Measurements from ENCODE around the gene VPS16. TPM values are rescaled to one million over a fixed set of nuclear protein-coding genes. Genes with fewer than 3 reads are reported as not detected.

Gene VPS16
- total RNA-seq (2016; rRNA removed; fragmentation: Illumina TruSeq; extraction: Trizol): 27.6 and 35.4 TPM in 2 replicates
- total RNA-seq (2016; cell fraction: cytosol; rRNA removed; fragmentation: Illumina TruSeq; extraction: Trizol; ENCODE audit: low read depth): 5.8 and 7.1 TPM in 2 replicates
- total RNA-seq (2016; cell fraction: insoluble cytoplasmic fraction; rRNA removed; fragmentation: Illumina TruSeq; extraction: Trizol): 28.5 and 36.0 TPM in 2 replicates
- total RNA-seq (2016; cell fraction: membrane; rRNA removed; fragmentation: Illumina TruSeq; extraction: Trizol): 7.1 and 7.2 TPM in 2 replicates
- 36.6 and 39.6 TPM in 2 replicates for total RNA-seq (2016; cell fraction: nucleus; rRNA removed; fragmentation: Illumina TruSeq; extraction: Trizol)
- polyA plus RNA-seq (2011; rRNA removed): 34.2 and 44.0 TPM in 2 replicates
- 21.5 and 23.3 TPM in 2 replicates for polyA plus RNA-seq (2011; cell fraction: cytosol; rRNA removed)
- polyA plus RNA-seq (2011; cell fraction: nucleus; rRNA removed): 216 and 253 TPM in 2 replicates
- polyA plus RNA-seq (2012): 26.0 and 31.8 TPM in 2 replicates
- polyA plus RNA-seq (2016; cell fraction: cytosol; fragmentation: Illumina TruSeq; extraction: Trizol; ENCODE audit: low read depth): 3.7 and 4.5 TPM in 2 replicates
- 22.7 and 23.3 TPM in 2 replicates for polyA plus RNA-seq (2016; cell fraction: insoluble cytoplasmic fraction; fragmentation: Illumina TruSeq; extraction: Trizol; ENCODE audit: low read depth)
- polyA plus RNA-seq (2016; cell fraction: membrane; fragmentation: Illumina TruSeq; extraction: Trizol; ENCODE audit: low read depth): 4.4 and 5.8 TPM in 2 replicates
- polyA plus RNA-seq (2016; cell fraction: nucleus; fragmentation: Illumina TruSeq; extraction: Trizol; ENCODE audit: insufficient read depth, low read depth): 85.0 and 94.6 TPM in 2 replicates
- polyA minus RNA-seq (2011; rRNA and poly(A)+ RNA removed; ENCODE audit: low replicate concordance): 26.6 and 68.4 TPM in 2 replicates
- 14.9 and 18.9 TPM in 2 replicates for polyA minus RNA-seq (2011; cell fraction: cytosol; rRNA and poly(A)+ RNA removed)
- 34.0 and 43.6 TPM in 2 replicates for polyA minus RNA-seq (2011; cell fraction: nucleus; rRNA and poly(A)+ RNA removed)
- Bru-seq, nascent RNA: percentile 56 among the genes with signal in this experiment
- BruChase-seq, experiment 1, labeled RNA remaining after a 6-hour chase: percentile 64 among the genes with signal in this experiment
- BruChase-seq, experiment 2, labeled RNA remaining after a 2-hour chase: percentile 56 among the genes with signal in this experiment
- long read RNA-seq, experiment 1, transcript VPS16-202 (24 exons, 2,750 nt): major isoform, 15 of 30 reads
- long read RNA-seq, experiment 1, partial matches to known transcripts: 7 of 30 reads
- long read RNA-seq, experiment 1, other reads (novel, unspliced or antisense): 7 of 30 reads
- long read RNA-seq, experiment 2, transcript VPS16-202 (24 exons, 2,750 nt): major isoform, 14 of 53 reads
- long read RNA-seq, experiment 2, partial matches to known transcripts: 11 of 53 reads
- long read RNA-seq, experiment 2, other reads (novel, unspliced or antisense): 25 of 53 reads

DNA sequence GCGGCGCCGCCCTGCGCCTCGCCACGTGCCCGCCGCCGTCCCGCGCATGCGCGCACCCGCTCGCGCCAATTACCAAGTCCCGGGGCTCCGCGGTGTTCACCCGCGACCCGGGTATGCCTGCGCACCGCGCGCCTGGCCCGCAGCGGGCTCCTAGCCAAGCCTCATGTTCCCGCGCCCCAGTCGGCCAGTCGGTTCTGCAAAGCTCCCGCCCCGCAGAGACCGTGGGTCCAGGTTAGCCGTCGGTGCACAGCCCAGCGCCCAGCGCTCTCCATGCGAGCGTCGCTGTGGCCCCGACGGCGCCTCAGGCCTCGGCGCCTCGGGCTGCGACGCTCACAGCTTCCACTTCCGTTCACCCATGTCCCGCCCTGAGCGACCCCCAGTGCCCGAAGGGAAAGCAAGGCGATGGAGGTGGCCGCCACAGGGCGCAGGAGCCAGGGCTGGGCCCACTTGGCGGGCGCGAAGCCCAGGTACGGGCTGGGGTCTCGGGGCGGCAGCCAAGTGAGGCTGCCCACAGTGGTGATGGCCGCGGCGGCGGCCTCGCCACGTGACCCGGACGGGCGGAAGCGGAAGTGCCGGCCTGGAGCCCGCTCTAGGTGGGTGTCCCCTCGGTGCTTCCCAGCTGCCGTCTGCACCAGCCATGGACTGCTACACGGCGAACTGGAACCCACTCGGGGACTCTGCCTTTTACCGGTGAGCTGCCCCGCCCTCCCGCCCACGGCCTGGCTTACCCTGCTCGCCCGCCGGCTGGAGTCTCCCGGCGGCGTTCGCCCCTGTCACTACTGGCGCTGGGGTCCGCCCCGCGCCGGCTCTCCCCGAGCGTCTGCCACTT lies at the start of gene VPS16, which contains the start of gene PCED1A:
Gene VPS16 (plus strand): TSS at position 608 of the 829 bp plus-strand sequence. CDS start 30 bp downstream, at position 638.
Gene PCED1A (minus strand): TSS at position 518 of the 829 bp plus-strand sequence. CDS start 743 bp downstream, outside the sequence.
- Histone ChIP-seq H3K4me1 (ENCODE audit: insufficient read depth, low read length) (peaks cover 37% of the 10 kb centered on the region), H3K79me2 (ENCODE audit: insufficient read depth, low read length) (peaks cover 8% of the 10 kb centered on the region), H3K9ac (ENCODE audit: insufficient read depth, low read depth, low read length) (peak within 1 kb of the TSS; percentile 88), H3K27ac (ENCODE audit: extremely low read length, insufficient read depth, low read length) (peak within 1 kb of the TSS; percentile 76), H3K27me3 (ENCODE audit: control insufficient read depth in 1 of 2, insufficient read depth in 2 of 2, low read length in 2 of 2) (no peaks in the 10 kb centered on the region; a peak in 1 of 5 replicates), H2AFZ (ENCODE audit: low read length) (peak within 1 kb of the TSS; percentile 92), H3K4me3 (replicated peaks in 1 of 3; ENCODE audit: insufficient read depth in 1 of 3, low read depth in 2 of 3, low read length in 3 of 3) (peak within 1 kb of the TSS; percentile 71 to 97 (median 74)), H3K36me3 (replicated peaks in 1 of 2; ENCODE audit: control insufficient read depth in 1 of 2, insufficient read depth in 2 of 2, low read length in 2 of 2) (peaks cover 4 to 11% of the 10 kb centered on the region in 2 experiments; a peak in 3 of 5 replicates), H4K20me1 (ENCODE audit: insufficient read depth, low read length) (no peaks in the 10 kb centered on the region), H3K9me3 (ENCODE audit: low read length) (no peaks in the 10 kb centered on the region), H3K4me2 (ENCODE audit: low read depth, low read length) (peak within 1 kb of the TSS; percentile 77)
- ATAC-seq: peak; percentile 99
- intact Hi-C loops (cut with micrococcal nuclease; ENCODE audit: unreplicated experiment): no loop called here
- DNase-seq (ENCODE audit: low spot score): peak; percentile 84
- POLR2A ChIA-PET: interaction anchor here (0.6 to 1.9 kb wide), 11 partner anchors 8 to 205 kb away, joined by 3 to 12 read pairs (median 4); partner anchors contain the start of genes MRPS26 and PTPRA
- in situ Hi-C loops (cut with HindIII; ENCODE audit: extremely low pct_ligation_motif_present, low pct_unique_long_range_greater_than_20kb): loop anchor here (10.0 kb wide), 1 partner anchor 86 kb away; no protein-coding TSS in a partner anchor
- no TSS peak for BruUV-seq (replicated peaks)
- no peak for FAIRE-seq
- CTCF ChIA-PET (ENCODE audit: low intra/inter-chr PET ratio, low total read pairs): no interaction called here
- 35% methylated on average over 77 of the region's 98 CpGs for WGBS (ENCODE audit: low lambda C conversion rate)
- peak; percentile 78; the same call in 1 of the 2 replicates for TF ChIP-seq NFE2L1 (CRISPR knock-in tag; IDR thresholded peaks at IDR 0.05; ENCODE audit: borderline replicate concordance)
- peak; percentile 99 for TF ChIP-seq TMF1 (CRISPR knock-in tag; IDR thresholded peaks at IDR 0.05; ENCODE audit: low read depth)
- no peak; the same call in 1 of the 2 replicates for TF ChIP-seq ZNF251 (CRISPR knock-in tag; IDR thresholded peaks at IDR 0.05)
- peak; percentile 91 for TF ChIP-seq IRF2 (CRISPR knock-in tag; IDR thresholded peaks at IDR 0.05)
- TF ChIP-seq, protein P1, sequence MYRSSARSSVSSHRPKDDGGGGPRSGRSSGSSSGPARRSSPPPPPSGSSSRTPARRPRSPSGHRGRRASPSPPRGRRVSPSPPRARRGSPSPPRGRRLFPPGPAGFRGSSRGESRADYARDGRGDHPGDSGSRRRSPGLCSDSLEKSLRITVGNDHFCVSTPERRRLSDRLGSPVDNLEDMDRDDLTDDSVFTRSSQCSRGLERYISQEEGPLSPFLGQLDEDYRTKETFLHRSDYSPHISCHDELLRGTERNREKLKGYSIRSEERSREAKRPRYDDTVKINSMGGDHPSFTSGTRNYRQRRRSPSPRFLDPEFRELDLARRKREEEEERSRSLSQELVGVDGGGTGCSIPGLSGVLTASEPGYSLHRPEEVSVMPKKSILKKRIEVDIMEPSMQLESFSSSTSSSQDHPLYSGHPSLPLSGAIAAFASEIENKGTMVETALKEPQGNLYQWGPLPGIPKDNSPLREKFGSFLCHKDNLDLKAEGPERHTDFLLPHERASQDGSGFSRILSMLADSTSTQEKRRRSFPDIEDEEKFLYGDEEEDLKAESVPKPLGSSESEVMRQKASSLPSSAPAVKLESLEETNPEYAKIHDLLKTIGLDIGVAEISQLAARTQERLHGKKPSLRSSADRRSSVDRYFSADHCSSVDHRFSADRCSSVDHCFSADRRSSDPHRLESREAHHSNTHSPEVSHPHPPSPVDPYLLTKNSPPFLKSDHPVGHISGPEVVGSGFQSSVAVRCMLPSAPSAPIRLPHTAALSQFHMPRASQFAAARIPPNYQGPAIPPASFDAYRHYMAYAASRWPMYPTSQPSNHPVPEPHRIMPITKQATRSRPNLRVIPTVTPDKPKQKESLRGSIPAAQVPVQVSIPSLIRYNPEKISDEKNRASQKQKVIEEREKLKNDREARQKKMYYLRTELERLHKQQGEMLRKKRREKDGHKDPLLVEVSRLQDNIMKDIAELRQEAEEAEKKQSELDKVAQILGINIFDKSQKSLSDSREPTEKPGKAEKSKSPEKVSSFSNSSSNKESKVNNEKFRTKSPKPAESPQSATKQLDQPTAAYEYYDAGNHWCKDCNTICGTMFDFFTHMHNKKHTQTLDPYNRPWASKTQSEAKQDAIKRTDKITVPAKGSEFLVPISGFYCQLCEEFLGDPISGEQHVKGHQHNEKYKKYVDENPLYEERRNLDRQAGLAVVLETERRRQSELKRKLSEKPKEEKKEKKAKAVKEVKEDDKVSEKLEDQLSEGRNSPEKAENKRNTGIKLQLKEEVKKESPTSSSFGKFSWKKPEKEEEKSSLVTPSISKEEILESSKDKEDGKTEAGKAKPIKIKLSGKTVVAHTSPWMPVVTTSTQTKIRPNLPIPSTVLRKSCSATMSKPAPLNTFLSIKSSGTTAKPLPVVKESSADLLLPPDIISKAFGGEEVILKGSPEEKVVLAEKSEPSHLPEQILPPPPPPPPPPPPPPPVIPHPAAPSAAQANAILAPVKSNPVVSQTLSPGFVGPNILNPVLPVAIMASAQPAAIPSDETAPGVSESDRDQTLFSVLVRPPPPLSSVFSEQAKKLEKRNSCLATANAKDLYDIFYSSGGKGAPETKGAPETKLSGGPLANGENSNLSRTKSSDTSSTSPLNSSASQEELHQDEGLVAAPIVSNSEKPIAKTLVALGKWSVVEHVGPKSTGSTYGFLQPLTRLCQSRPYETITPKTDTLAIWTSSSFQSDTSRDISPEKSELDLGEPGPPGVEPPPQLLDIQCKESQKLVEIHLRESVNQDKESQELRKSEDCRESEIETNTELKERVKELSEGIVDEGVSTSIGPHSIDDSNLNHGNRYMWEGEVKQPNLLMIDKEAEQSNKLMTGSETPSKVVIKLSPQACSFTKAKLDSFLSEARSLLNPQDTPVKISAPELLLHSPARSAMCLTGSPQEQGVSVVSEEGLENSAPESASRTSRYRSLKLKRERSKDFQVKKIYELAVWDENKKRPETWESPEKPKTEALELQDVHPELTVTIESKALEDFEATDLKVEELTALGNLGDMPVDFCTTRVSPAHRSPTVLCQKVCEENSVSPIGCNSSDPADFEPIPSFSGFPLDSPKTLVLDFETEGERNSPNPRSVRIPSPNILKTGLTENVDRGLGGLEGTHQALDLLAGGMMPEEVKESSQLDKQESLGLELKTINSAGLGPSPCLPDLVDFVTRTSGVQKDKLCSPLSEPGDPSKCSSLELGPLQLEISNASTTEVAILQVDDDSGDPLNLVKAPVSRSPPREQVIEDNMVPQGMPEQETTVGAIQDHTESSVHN (CRISPR knock-in tag; IDR thresholded peaks at IDR 0.05): peak; percentile 90
- TF ChIP-seq ZBTB20 (CRISPR knock-in tag; IDR thresholded peaks at IDR 0.05; ENCODE audit: borderline replicate concordance, low read depth): peak; percentile 56; the same call in 1 of the 2 replicates

Data from HepG2 (cell line).